GF-D8 (cell line): Measurements from ENCODE around the gene CELA1.

Experiments
- DNase-seq: peaks from one replicate; lab custom pipeline; 2025; lab: John Stamatoyannopoulos, UW

The CELA1 gene

DNA sequence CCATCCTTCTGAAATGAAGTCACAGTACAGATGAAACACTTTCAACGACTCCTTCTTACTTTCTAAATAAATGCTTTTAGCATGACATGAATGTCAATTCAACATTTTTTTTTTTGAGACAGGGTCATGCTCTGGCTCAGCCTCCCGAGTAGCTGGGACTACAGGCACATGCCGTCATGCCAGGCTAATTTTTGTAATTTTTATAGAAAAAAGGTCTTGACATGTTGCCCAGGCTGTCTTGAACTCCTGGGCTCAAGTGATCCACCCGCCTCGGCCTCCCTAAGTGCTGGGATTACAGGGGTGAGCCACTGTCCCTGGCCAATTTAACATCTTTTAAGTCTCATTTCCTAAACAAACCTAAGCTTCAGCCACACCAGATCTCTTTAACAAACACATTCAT is 28.4 kb upstream of the CELA1 start:
- DNase-seq: no peak

DNA sequence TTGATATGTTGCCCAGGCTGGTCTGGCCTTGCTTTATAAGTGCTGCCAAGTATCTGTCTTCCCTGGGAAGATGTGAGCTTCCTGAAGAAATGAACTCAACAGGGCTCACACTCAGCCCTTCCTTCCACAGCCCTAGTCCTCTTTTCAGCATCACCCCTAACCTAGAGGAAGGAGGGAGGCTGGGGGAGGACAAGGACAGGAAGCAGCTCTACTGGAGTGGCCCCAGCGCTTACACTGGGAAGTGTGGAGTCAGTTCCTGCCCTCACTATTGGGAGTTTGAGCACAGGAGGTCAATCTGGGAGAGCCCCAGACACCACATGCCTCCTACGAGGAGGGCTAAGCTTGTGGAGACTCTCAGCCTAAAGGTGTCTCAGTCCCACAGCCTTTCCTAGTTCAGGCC is 27.9 kb upstream of the CELA1 start:
- DNase-seq: no peak

DNA sequence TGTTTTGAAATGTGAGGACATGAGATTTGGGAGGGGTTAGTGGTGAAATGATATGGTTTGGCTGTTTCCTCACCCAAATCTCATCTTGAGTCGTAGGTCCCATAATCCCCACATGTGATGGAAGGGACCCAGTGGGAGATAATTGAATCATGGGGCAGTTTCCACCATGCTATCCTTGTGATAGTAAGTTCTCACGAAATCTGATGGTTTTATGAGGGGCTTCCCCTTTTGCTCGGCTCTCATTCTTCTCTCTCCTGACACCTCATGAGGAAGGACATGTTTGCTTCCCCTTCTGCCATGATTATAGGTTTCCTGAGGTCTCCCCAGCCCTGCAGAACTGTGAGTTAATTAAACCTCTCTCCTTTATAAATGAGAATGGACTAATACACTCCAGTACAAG is 26.7 kb upstream of the CELA1 start:
- DNase-seq: peak; percentile 22

DNA sequence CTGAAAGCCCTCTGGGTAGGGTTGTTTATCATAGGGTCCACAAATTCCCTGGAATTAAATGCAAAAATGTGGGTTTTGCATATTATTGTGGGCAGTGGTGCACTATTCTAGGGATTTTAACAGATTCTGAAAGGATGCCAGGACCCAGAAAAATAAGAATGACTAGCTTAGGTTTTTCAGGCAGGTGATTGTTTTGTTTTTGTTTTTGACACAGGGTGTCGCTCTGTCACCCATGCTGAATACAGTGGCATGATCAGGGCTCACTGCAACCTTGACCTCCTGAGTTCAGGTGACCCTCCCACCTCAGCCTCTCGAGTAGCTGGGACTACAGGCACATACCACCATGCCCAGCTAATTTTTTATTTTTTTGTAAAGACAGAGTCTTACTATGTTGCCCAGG is 25.5 kb upstream of the CELA1 start:
- DNase-seq: no peak

- DNase-seq: no peak
Observed at GRCh38 chr12:51371295-51371953, 24.9 kb upstream of the CELA1 start.

DNA sequence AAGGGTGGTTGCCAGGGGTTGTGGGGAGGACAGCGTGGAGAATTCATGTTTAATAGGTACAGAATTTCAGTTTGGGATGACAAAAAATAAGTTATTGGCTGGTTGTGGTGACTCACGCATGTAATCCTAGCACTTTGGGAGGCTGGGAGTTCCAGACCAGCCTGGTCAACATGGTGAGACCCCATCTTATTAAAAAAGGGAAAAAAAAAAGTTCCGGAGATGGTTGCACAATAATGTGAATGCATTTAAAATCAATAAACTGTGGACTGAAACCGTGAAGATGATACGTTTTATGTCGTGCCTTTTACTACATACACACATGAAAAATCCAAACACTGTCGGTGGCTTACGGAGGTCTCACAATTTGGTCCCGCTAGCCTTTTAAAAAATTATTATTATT is 24.2 kb upstream of the CELA1 start:
- DNase-seq: no peak

GRCh38 chr12:51369581-51369980 is 23.1 kb upstream of the CELA1 start:
- DNase-seq: no peak

GRCh38 chr12:51368640-51369517 is 22.4 kb upstream of the CELA1 start:
- peak; percentile 98 for DNase-seq

DNA sequence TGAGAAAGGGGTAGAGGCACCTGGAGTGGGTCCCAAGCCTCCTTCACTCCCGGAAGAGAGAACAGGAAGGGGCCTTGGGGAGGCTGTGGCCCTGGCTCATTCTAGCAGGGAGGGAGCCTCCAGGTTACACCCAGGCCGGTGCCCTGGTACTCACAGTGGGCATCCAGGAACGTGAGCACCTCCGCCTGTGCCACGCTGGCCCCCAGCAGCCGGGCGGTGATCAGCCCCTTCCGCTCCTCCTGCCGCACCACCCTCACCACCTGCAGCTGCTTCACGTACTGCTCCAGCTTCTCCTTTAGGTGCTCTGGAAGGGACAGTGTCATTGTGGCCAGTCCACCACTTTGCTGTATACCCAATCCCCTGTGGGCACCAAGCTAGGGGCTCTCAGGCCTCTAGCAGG is 18.8 kb upstream of the CELA1 start:
- no peak for DNase-seq

- no peak for DNase-seq
Observed at GRCh38 chr12:51364001-51364400, 17.5 kb upstream of the CELA1 start.

DNA sequence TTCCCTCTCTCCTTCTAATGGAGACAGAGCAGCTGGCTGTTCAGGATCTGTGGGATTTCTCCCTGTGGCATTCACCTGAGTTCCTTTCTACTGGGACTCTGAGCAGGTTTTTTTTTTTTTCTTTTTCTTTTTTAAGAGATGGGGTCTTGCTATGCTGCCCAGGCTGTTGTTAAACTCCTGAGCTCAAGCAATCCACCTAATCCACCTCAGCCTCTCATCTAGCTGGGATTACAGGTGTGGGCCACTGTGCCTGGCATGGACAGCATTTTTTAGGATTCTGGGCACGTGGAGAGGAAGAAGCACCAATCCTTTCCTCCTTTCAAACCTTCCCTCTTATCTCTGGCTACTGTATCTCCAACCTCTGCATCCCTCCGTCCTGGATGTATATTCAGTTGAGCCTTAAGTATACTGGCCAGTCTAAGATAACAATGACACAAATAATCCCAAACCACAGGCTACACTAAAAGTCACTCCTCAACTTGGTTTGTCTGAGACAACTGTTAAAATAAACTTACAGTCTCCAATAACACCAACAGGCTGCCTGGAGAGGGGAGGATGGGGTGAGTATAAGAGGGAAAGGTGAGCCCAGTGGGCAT is 16.4 kb upstream of the CELA1 start:
- no peak for DNase-seq

DNA sequence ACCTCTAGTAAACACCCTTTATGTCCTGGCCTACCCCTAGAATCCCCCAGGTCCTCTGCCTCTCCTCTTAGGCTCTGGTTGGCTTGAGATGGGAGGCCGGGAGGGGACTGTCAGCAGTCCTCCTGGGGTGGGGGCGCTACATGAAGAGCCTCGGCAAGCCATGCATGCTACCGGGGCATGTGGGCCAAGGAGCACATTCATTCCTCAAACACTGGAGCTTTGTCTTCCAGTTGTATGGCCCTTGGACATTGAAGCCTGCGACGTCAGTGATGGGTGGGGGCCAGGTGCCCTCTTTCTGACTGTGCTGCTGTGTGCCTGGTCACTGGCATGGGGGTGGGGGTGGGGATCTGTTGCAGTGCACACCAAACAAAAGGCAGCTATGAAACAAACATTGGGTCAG is 15.8 kb upstream of the CELA1 start:
- DNase-seq: no peak

GRCh38 chr12:51361161-51362016 is 14.9 kb upstream of the CELA1 start:
- DNase-seq: no peak

DNA sequence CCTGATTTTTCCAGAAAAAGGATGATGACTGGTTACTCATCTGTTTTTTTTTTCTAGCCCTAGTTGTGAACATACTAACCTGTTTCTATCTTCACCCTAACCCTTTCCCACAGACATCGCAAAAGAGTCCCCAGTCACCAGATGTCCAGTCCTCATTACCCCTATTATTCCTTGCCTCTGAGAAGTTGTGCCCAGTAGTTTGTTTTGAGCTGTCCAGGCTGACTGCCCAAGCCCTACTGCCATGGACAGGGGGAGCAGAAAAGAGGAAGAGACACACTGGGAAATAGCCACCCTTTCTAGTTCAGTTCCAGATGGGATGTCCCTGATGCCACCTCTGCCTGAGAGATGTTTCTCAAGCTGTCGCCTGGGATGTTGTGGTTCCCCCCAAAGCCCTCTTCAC is 13.8 kb upstream of the CELA1 start:
- DNase-seq: no peak

GRCh38 chr12:51359851-51360250 is 13.4 kb upstream of the CELA1 start:
- no peak for DNase-seq

- DNase-seq: no peak
Observed at GRCh38 chr12:51358496-51358895, 12.0 kb upstream of the CELA1 start.

- no peak for DNase-seq
Observed at GRCh38 chr12:51357374-51358047, 11.0 kb upstream of the CELA1 start.

DNA sequence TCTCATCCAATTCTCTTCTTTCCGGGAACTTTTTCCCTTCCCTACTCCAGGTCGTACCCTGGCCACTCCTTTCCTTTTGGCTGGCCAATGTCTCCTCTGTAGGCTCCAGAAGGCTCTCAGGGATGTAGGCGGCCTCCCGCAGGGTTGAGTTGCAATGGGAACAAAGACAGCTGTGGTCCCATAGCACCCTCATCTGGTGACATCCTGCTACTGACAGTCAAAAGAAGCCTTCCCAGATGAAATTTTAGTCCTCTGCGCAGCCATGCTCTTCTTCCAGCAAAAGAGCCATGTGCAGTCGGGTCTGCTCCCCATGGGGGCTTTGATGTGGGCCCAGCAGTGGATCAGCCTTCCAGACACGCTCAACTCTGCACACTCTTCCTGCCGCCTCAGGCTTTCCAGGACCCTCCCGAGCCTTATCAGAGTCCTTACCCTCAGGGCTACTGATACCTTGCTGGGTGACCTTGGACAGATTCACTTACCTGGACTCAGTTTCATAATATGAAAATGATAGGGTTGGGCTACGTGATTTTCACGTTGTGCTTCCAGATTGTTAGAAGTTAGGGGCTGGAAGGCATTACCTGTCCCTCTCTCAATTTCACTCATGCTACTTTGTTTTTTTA is 5.5 kb upstream of the CELA1 start:
- no peak for DNase-seq

DNA sequence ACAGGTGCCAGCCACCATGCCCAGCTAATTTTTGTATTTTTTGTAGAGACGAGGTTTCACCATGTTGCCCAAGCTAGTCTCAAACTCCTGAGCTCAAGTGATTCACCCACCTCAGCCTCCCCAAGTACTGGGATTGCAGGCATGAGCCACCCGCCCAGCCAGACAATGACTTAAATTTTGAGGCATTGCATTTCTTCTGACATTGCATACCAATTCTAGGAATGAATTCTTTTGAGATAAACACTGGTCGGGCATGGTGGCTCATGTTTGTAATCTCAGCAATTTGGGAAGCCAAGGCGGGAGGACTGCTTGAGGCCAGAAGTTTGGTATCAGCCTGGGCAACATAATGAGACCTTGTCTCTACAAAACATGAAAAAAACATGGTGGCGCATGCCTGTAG is 2.5 kb upstream of the CELA1 start:
- no peak for DNase-seq

GRCh38 chr12:51348116-51348515 is 1.6 kb upstream of the CELA1 start:
- DNase-seq: no peak

DNA sequence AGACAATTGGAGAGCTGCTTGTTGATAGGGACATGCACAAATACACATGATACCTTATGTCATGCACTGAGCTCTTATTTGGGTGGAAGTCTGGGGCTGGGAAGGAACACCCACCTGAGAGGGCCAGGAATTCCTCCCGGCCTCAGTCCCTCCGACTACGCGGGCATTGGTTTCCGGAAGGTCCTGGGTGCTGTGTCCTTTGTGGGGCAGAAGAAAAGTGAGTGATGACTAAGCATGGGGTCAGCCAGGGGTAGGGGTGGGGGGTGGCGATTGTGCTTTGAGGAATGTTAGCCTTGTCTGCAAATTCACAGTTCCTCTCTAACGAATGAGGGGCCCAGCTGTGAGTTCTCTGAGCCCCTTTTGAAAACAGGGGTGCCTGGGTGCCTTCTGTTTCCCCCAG is 798 bp downstream of the CELA1 start:
- DNase-seq: no peak
